Stimulated activated naive B cell treated with anti-CD40 and anti-IgM and Interleukin-4, amounts not matched to agents 10 μg/mL and 1 μg/mL and 100 μg/mL, for 72 hours (primary cell): Measurements from ENCODE around the gene CNTN6.

Source experiments
- ATAC-seq, 2 donors: fragments of 150-1000 bp; cut with Tn5 transposase; replicated peaks; 2 replicates each; pipeline ENCODE4 v1.10.0; 2021; ENCODE audit warnings: moderate library complexity in 1 of 2
- DNase-seq: peaks from one replicate; pipeline ENCODE4 v3.0.0; 2021
- H3K27ac Mint-ChIP-seq: one replicate; pipeline ENCODE4 v1.8.0; 2022; ENCODE audit warnings: mild to moderate bottlenecking, mixed read lengths
- H3K27me3 Mint-ChIP-seq, 2 donors: one replicate each; pipeline ENCODE4 v1.8.0; 2022; ENCODE audit warnings: mixed read lengths in 2 of 2
- H3K36me3 Mint-ChIP-seq, 2 donors: one replicate each; pipeline ENCODE4 v1.8.0; 2022; ENCODE audit warnings: mixed read lengths in 2 of 2, mild to moderate bottlenecking in 1 of 2
- H3K4me1 Mint-ChIP-seq, 2 donors: one replicate each; pipeline ENCODE4 v1.8.0; 2022; ENCODE audit warnings: mixed read lengths in 2 of 2, mild to moderate bottlenecking in 1 of 2
- H3K4me3 Mint-ChIP-seq, 2 donors: one replicate each; pipeline ENCODE4 v1.8.0; 2022; ENCODE audit warnings: mild to moderate bottlenecking in 2 of 2, mixed read lengths in 2 of 2, moderate library complexity in 1 of 2
- H3K9me3 Mint-ChIP-seq, 2 donors: one replicate each; pipeline ENCODE4 v1.8.0; 2022; ENCODE audit warnings: mixed read lengths in 2 of 2, mild to moderate bottlenecking in 1 of 2

The CNTN6 gene

GRCh38 chr3:1131166-1131565 lies 38.3 kb downstream of the CNTN6 start:
- no peaks in the 10 kb centered on the region for H3K27me3 Mint-ChIP-seq
- ATAC-seq (no peak), DNase-seq (no peak)
- H3K4me3 Mint-ChIP-seq: no peak overlapping the region
- no peaks in the 10 kb centered on the region for H3K36me3 Mint-ChIP-seq
- no peak overlapping the region for H3K27ac Mint-ChIP-seq
- H3K4me1 Mint-ChIP-seq: no peaks in the 10 kb centered on the region
- peaks cover 0 to 1% of the 10 kb centered on the region in 2 donors for H3K9me3 Mint-ChIP-seq

- no peaks in the 10 kb centered on the region for H3K36me3 Mint-ChIP-seq
- ATAC-seq: no peak
- H3K4me3 Mint-ChIP-seq: no peak overlapping the region
- no peak overlapping the region for H3K27ac Mint-ChIP-seq
- H3K9me3 Mint-ChIP-seq: peaks cover 0 to 4% of the 10 kb centered on the region in 2 donors
- H3K27me3 Mint-ChIP-seq: no peaks in the 10 kb centered on the region
- no peak for DNase-seq
- H3K4me1 Mint-ChIP-seq: no peaks in the 10 kb centered on the region
Measured at GRCh38 chr3:1135194-1135593, 42.4 kb downstream of the CNTN6 start.

GRCh38 chr3:1138036-1138435 lies 45.2 kb downstream of the CNTN6 start:
- peaks cover 0 to 4% of the 10 kb centered on the region in 2 donors for H3K9me3 Mint-ChIP-seq
- DNase-seq: no peak
- H3K27me3 Mint-ChIP-seq: no peaks in the 10 kb centered on the region
- no peaks in the 10 kb centered on the region for H3K36me3 Mint-ChIP-seq
- no peak overlapping the region for H3K4me3 Mint-ChIP-seq
- no peak for ATAC-seq
- H3K27ac Mint-ChIP-seq: no peak overlapping the region
- no peaks in the 10 kb centered on the region for H3K4me1 Mint-ChIP-seq

- peaks cover 0 to 4% of the 10 kb centered on the region in 2 donors for H3K9me3 Mint-ChIP-seq
- H3K4me1 Mint-ChIP-seq: no peaks in the 10 kb centered on the region
- no peaks in the 10 kb centered on the region for H3K36me3 Mint-ChIP-seq
Measured at GRCh38 chr3:1139071-1139470, 46.2 kb downstream of the CNTN6 start.

GRCh38 chr3:1147326-1147725 lies 54.5 kb downstream of the CNTN6 start:
- Mint-ChIP-seq H3K27ac (no peak overlapping the region), H3K4me1 (no peaks in the 10 kb centered on the region), H3K36me3 (no peaks in the 10 kb centered on the region), H3K9me3 (peaks cover 0 to 4% of the 10 kb centered on the region in 2 donors), H3K4me3 (no peak overlapping the region), H3K27me3 (no peaks in the 10 kb centered on the region)
- ATAC-seq: no peak
- DNase-seq: no peak

More at GRCh38 chr3:1139071-1139470, 46.2 kb downstream of the CNTN6 start:
- Mint-ChIP-seq H3K4me3 (no peak overlapping the region), H3K27ac (no peak overlapping the region), H3K27me3 (no peaks in the 10 kb centered on the region)
- DNase-seq (no peak), ATAC-seq (no peak)

GRCh38 chr3:1147819-1148218 lies 55.0 kb downstream of the CNTN6 start:
- no peak overlapping the region for H3K4me3 Mint-ChIP-seq
- no peak for ATAC-seq
- no peak overlapping the region for H3K27ac Mint-ChIP-seq
- H3K36me3 Mint-ChIP-seq: no peaks in the 10 kb centered on the region
- no peak for DNase-seq
- H3K4me1 Mint-ChIP-seq: no peaks in the 10 kb centered on the region
- H3K9me3 Mint-ChIP-seq: peaks cover 0 to 4% of the 10 kb centered on the region in 2 donors
- H3K27me3 Mint-ChIP-seq: no peaks in the 10 kb centered on the region

- Mint-ChIP-seq H3K4me1 (no peaks in the 10 kb centered on the region), H3K4me3 (no peak overlapping the region), H3K36me3 (no peaks in the 10 kb centered on the region), H3K27ac (no peak overlapping the region), H3K27me3 (no peaks in the 10 kb centered on the region), H3K9me3 (peaks cover 0 to 7% of the 10 kb centered on the region in 2 donors)
- DNase-seq (no peak), ATAC-seq (no peak)
Measured at GRCh38 chr3:1164101-1164500, 71.3 kb downstream of the CNTN6 start.

GRCh38 chr3:1171320-1171719 lies 78.5 kb downstream of the CNTN6 start:
- Mint-ChIP-seq H3K4me3 (no peak overlapping the region), H3K9me3 (peaks cover 0 to 4% of the 10 kb centered on the region in 2 donors), H3K27me3 (no peaks in the 10 kb centered on the region), H3K4me1 (no peaks in the 10 kb centered on the region), H3K27ac (no peak overlapping the region), H3K36me3 (no peaks in the 10 kb centered on the region)
- DNase-seq (no peak), ATAC-seq (no peak)

- Mint-ChIP-seq H3K4me3 (no peak overlapping the region), H3K27me3 (no peaks in the 10 kb centered on the region), H3K9me3 (peaks cover 0 to 2% of the 10 kb centered on the region in 2 donors), H3K4me1 (no peaks in the 10 kb centered on the region), H3K27ac (no peak overlapping the region), H3K36me3 (no peaks in the 10 kb centered on the region)
- DNase-seq: no peak
- no peak for ATAC-seq
Measured at GRCh38 chr3:1172644-1173043, 79.8 kb downstream of the CNTN6 start.

- no peak overlapping the region for H3K4me3 Mint-ChIP-seq
- H3K27ac Mint-ChIP-seq: no peak overlapping the region
- DNase-seq (no peak), ATAC-seq (no peak)
- H3K27me3 Mint-ChIP-seq: no peaks in the 10 kb centered on the region
- H3K9me3 Mint-ChIP-seq: peaks cover 3 to 4% of the 10 kb centered on the region in 2 donors
- no peaks in the 10 kb centered on the region for H3K4me1 Mint-ChIP-seq
- no peaks in the 10 kb centered on the region for H3K36me3 Mint-ChIP-seq
Measured at GRCh38 chr3:1179146-1179545, 86.3 kb downstream of the CNTN6 start.

GRCh38 chr3:1183320-1184048 lies 90.7 kb downstream of the CNTN6 start:
- Mint-ChIP-seq H3K4me3 (no peak overlapping the region), H3K4me1 (no peaks in the 10 kb centered on the region), H3K36me3 (no peaks in the 10 kb centered on the region), H3K27me3 (no peaks in the 10 kb centered on the region), H3K27ac (no peak overlapping the region), H3K9me3 (peaks cover 0 to 3% of the 10 kb centered on the region in 2 donors)
- ATAC-seq: no peak
- no peak for DNase-seq

- Mint-ChIP-seq H3K4me3 (no peak overlapping the region), H3K4me1 (no peaks in the 10 kb centered on the region)
- ATAC-seq: no peak
Measured at GRCh38 chr3:1190569-1190968, 97.7 kb downstream of the CNTN6 start.

GRCh38 chr3:1191026-1191425 lies 98.2 kb downstream of the CNTN6 start:
- Mint-ChIP-seq H3K9me3 (peaks cover 0 to 3% of the 10 kb centered on the region in 2 donors), H3K36me3 (no peaks in the 10 kb centered on the region), H3K4me1 (no peaks in the 10 kb centered on the region), H3K27me3 (no peaks in the 10 kb centered on the region), H3K4me3 (no peak overlapping the region), H3K27ac (no peak overlapping the region)
- DNase-seq (no peak), ATAC-seq (no peak)

More at GRCh38 chr3:1190569-1190968, 97.7 kb downstream of the CNTN6 start:
- H3K36me3 Mint-ChIP-seq: no peaks in the 10 kb centered on the region
- H3K27me3 Mint-ChIP-seq: no peaks in the 10 kb centered on the region
- no peak overlapping the region for H3K27ac Mint-ChIP-seq
- no peak for DNase-seq
- H3K9me3 Mint-ChIP-seq: peaks cover 0 to 3% of the 10 kb centered on the region in 2 donors

- H3K9me3 Mint-ChIP-seq: no peaks in the 10 kb centered on the region
- no peak overlapping the region for H3K27ac Mint-ChIP-seq
- H3K27me3 Mint-ChIP-seq: no peaks in the 10 kb centered on the region
- H3K4me1 Mint-ChIP-seq: no peaks in the 10 kb centered on the region
- no peak overlapping the region for H3K4me3 Mint-ChIP-seq
- ATAC-seq: no peak
- no peaks in the 10 kb centered on the region for H3K36me3 Mint-ChIP-seq
- no peak for DNase-seq
Measured at GRCh38 chr3:1195947-1196346, 103.1 kb downstream of the CNTN6 start.

GRCh38 chr3:1197051-1197450 lies 104.2 kb downstream of the CNTN6 start:
- DNase-seq (no peak), ATAC-seq (no peak)
- Mint-ChIP-seq H3K27me3 (no peaks in the 10 kb centered on the region), H3K4me3 (no peak overlapping the region), H3K36me3 (no peaks in the 10 kb centered on the region), H3K4me1 (no peaks in the 10 kb centered on the region), H3K9me3 (peaks cover 0 to 1% of the 10 kb centered on the region in 2 donors), H3K27ac (no peak overlapping the region)
